Stimulated activated CD4-positive, alpha-beta T cell treated with anti-CD3 and anti-CD28 coated beads, Interleukin-1b, Interleukin-23, amount 100 ng/mL, for 4 hours (primary cell): ENCODE results near the gene NUDT21.
"Not testable (repeated sequence)": the region's sequence is repeated elsewhere in the genome, so short reads cannot be mapped to it uniquely, and the experiment has no call there.

Experiments
- DNase-seq, 2 donors: peaks; one replicate each; pipeline ENCODE4 v3.0.0-alpha.2; 2020; ENCODE audit warnings: low read depth in 2 of 2

Gene NUDT21

DNA sequence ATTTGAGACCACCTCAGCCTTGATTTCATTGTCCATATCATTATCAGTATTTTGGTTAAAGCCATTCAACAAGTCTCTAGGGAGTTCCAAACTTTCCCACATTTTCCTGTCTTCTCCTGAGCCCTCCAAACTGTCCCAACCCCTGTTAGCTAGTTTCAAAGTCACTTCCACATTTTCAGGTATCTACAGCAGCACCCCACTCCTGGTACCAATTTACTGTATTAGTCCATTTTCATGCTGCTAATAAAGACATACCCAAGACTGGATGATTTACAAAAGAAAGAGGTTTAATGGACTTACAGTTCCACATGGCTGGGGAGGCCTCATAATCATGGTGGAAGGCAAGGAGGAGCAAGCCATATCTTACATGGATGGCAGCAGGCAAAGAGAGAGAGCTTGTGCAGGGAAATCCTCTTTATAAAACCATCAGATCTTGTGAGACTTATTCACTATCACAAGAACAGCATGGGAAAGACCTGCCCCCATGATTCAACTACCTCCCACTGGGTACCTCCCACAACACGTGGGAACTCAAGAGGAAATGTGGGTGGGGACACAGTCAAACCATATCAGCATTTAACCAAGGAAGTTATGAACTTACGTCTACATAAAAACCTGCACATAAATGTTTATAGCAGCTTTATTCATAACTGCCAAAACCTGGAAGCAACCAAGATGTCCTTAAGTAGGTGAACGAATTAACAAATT, 70.2 kb downstream of the NUDT21 start:
- not testable (repeated sequence) for DNase-seq
